Measurements from ENCODE around the gene UNC5C. TPM values are rescaled to one million over a fixed set of nuclear protein-coding genes. Genes with fewer than 3 reads are reported as not detected.

UNC5C gene
- total RNA-seq, 1 donor from 2014 or later = 76.7 TPM

DNA sequence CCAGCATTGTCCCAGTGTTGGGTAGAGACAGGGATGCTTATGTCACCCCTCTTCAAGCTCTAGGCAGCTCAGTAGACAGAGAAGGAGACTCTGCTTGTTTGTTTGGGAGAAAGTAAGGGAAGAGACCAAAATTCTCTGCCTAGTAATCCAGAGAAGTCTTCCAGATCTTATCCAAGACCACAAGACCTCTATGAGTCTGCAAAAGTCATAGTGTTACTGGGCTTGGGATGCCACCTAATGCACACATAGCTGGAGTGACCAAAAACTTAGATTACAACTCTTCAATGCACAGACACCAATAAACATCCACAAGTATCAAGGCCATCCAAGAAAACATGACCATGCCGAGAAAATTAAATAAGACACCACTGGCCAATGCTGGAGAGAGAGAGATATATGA, 205.5 kb downstream of the UNC5C start:
- Mint-ChIP-seq H3K36me3 (peaks cover 48% of the 10 kb centered on the region), H3K4me3 (no peak overlapping the region), H3K4me1 (peaks cover 27% of the 10 kb centered on the region), H3K27ac (no peak overlapping the region), H3K27me3 (ENCODE audit: low read depth) (no peaks in the 10 kb centered on the region), H3K9me3 (peaks cover 50% of the 10 kb centered on the region)
- TF ChIP-seq, protein P1, sequence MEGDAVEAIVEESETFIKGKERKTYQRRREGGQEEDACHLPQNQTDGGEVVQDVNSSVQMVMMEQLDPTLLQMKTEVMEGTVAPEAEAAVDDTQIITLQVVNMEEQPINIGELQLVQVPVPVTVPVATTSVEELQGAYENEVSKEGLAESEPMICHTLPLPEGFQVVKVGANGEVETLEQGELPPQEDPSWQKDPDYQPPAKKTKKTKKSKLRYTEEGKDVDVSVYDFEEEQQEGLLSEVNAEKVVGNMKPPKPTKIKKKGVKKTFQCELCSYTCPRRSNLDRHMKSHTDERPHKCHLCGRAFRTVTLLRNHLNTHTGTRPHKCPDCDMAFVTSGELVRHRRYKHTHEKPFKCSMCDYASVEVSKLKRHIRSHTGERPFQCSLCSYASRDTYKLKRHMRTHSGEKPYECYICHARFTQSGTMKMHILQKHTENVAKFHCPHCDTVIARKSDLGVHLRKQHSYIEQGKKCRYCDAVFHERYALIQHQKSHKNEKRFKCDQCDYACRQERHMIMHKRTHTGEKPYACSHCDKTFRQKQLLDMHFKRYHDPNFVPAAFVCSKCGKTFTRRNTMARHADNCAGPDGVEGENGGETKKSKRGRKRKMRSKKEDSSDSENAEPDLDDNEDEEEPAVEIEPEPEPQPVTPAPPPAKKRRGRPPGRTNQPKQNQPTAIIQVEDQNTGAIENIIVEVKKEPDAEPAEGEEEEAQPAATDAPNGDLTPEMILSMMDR (IDR thresholded peaks at IDR 0.05; ENCODE audit: unreplicated experiment) = no peak
- DNase-seq (ENCODE audit: low spot score in 2 of 2, unreplicated experiment in 2 of 2) = no peak

DNA sequence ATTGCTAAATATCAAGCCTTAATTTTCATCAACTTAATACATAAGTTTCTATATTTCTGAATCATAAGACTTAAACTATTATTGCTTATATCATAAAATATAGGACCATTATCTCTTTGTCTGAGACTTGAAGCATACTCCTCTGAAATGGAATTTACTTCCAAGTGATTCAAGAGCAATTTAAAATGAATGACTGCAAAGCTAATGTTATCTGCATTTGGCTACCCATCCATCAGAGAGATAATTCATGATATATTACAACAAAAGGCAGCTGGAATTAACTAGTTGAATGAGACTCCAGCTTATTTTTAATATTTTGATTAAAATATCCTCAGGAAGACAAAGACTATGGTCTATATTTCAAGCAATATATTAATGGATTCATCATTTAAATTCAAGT, 208.6 kb downstream of the UNC5C start:
- Mint-ChIP-seq H3K9me3 (peaks cover 20% of the 10 kb centered on the region), H3K27ac (no peak overlapping the region), H3K36me3 (peaks cover 26% of the 10 kb centered on the region), H3K4me3 (no peak overlapping the region), H3K27me3 (ENCODE audit: low read depth) (no peaks in the 10 kb centered on the region), H3K4me1 (peaks cover 27% of the 10 kb centered on the region)
- DNase-seq (ENCODE audit: low spot score in 2 of 2, unreplicated experiment in 2 of 2) = no peak
- TF ChIP-seq, protein P1 (IDR thresholded peaks at IDR 0.05; ENCODE audit: unreplicated experiment) = no peak

DNA sequence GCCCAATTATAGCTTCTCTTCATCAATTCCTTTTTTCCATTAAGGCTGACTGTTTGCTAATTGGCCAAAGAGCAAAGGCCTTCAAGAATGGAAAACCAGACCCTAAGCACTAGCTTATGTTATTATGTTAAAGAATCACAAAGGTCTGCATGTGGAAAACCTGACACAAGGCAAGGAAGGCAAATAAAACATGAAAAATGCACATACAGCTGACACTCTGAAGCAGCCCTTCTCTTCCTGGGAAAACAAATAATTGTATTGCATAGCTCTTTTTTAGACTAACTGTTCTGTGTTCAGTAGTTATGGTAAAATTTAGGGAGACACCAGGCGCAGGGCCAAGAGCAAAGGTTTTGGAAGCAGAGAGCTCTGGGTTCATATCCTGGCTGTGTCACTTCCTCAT, 223.1 kb downstream of the UNC5C start:
- Mint-ChIP-seq H3K4me1 (peaks cover 8% of the 10 kb centered on the region), H3K27me3 (ENCODE audit: low read depth) (no peaks in the 10 kb centered on the region), H3K36me3 (peaks cover 31% of the 10 kb centered on the region), H3K4me3 (no peak overlapping the region), H3K9me3 (peaks cover 8% of the 10 kb centered on the region), H3K27ac (no peak overlapping the region)
- no peak for DNase-seq (ENCODE audit: low spot score in 2 of 2, unreplicated experiment in 2 of 2)
- TF ChIP-seq, protein P1 (IDR thresholded peaks at IDR 0.05; ENCODE audit: unreplicated experiment) = no peak

DNA sequence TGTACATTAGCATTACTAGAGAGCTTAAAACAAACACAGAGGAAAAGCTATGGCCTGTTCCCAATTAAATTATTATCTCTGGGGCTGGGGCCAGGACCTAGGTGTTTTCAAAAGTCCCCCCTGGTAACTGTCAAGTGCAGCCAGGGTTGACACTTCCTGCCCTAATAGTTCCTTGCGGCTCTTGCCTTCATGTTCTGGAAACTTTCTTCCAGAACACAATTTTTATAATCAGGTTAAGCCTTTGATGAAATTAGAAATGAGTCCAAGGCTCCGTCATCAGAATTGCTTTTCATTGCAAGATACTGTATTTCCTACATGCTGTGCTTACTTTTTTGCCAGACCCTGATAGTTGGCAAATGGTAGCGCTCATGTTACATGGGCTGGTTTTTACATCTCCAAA, 229.6 kb downstream of the UNC5C start:
- DNase-seq (ENCODE audit: low spot score in 2 of 2, unreplicated experiment in 2 of 2) = no peak
- Mint-ChIP-seq H3K4me3 (no peak overlapping the region), H3K27ac (peak overlapping the region; percentile 7), H3K27me3 (ENCODE audit: low read depth) (no peaks in the 10 kb centered on the region), H3K4me1 (peaks cover 49% of the 10 kb centered on the region), H3K36me3 (peaks cover 10% of the 10 kb centered on the region), H3K9me3 (no peaks in the 10 kb centered on the region)
- TF ChIP-seq, protein P1 (IDR thresholded peaks at IDR 0.05; ENCODE audit: unreplicated experiment) = no peak

DNA sequence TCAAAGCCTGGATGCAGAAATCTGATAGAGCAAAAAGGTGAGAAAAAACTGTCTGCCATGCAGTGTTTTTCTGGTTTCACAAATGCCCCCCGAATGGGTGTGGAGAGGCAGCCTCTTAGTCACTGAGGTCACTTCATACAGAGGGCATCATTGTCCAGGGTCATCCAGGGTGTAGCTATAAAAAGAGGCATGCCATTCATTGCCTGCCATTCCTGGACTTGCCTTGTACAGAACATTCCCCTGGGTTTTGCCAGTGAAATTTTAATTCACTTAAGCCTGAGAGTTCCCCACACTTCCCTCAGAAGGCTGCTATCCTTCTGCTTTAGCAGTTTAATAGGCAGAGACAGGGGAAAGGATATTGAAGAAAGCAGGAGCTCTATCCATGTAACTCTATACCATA, 230.3 kb downstream of the UNC5C start:
- no peaks in the 10 kb centered on the region for H3K9me3 Mint-ChIP-seq
- no peak overlapping the region for H3K4me3 Mint-ChIP-seq
- peak overlapping the region; percentile 7 for H3K27ac Mint-ChIP-seq
- peaks cover 6% of the 10 kb centered on the region for H3K36me3 Mint-ChIP-seq
- no peaks in the 10 kb centered on the region for H3K27me3 Mint-ChIP-seq (ENCODE audit: low read depth)
- no peak for DNase-seq (ENCODE audit: low spot score in 2 of 2, unreplicated experiment in 2 of 2)
- TF ChIP-seq, protein P1 (IDR thresholded peaks at IDR 0.05; ENCODE audit: unreplicated experiment) = no peak
- H3K4me1 Mint-ChIP-seq = peaks cover 49% of the 10 kb centered on the region

DNA sequence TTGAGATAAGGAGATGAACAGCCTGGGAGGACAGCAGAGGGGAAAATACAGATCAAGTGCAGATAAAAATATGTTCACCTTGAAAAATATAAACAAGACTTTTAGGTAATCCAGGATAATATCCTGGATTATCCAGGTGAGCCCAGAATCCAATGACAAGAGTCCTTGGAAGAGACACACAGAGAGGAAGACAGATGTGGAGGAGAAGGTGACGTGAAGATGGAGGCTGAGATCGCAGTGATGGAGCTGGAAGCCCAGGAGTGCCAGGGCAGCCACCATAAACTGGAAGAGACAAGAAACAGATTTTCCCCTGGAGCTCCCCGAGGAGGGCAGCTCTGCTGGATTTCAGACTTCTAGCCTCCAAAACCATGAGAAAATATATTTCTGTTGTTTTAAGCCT, 230.7 kb downstream of the UNC5C start:
- Mint-ChIP-seq H3K4me1 (peaks cover 49% of the 10 kb centered on the region), H3K36me3 (peaks cover 2% of the 10 kb centered on the region), H3K9me3 (no peaks in the 10 kb centered on the region), H3K4me3 (no peak overlapping the region), H3K27ac (peak overlapping the region; percentile 3), H3K27me3 (ENCODE audit: low read depth) (no peaks in the 10 kb centered on the region)
- DNase-seq (ENCODE audit: low spot score in 2 of 2, unreplicated experiment in 2 of 2) = no peak
- TF ChIP-seq, protein P1 (IDR thresholded peaks at IDR 0.05; ENCODE audit: unreplicated experiment) = no peak
